HepG2 (cell line): ENCODE results near the gene SMARCA4. TPM values are rescaled to one million over a fixed set of nuclear protein-coding genes. Genes with fewer than 3 reads are reported as not detected.

ENCODE experiments used
- ATAC-seq: fragments of 200-7000 bp; cut with Tn5 transposase; 3 replicates; pipeline ENCODE4 v1.9.1; 2020; ENCODE audit warnings: mild to moderate bottlenecking, moderate library complexity
- BruUV-seq: library from RNA; stranded (reverse); fragments of 400-500 nt; replicated peaks from 2 replicates; lab custom pipeline; 2021; lab: Mats Ljungman, UMichigan
- CTCF ChIA-PET: fragments of 300-600 bp; formaldehyde crosslinking; extraction: SDS; loops from one replicate; lab custom pipeline; 2021; ENCODE audit warnings: low total read pairs, inconsistent platforms, low intra/inter-chr PET ratio; lab: Yijun Ruan, JAX
- POLR2A ChIA-PET: fragments of 350-600 bp; sonication (Branson Sonifier 250); formaldehyde crosslinking; loops from one replicate; lab custom pipeline; 2020; ENCODE audit warnings: antibody characterized with exemption, inconsistent platforms; lab: Yijun Ruan, JAX
- DNase-seq: peaks from one replicate; pipeline ENCODE4 v3.0.0-alpha.2; 2015; ENCODE audit warnings: low spot score
- FAIRE-seq: peaks from 3 replicates; lab custom pipeline; 2011; peaks lifted over from hg19 to GRCh38; lab: Jason Lieb, UNC
- H2AFZ ChIP-seq: one replicate; pipeline ENCODE4 v1.6.1; 2011; ENCODE audit warnings: low read length, inconsistent platforms
- H3K27ac ChIP-seq: fragments of 300-600 bp; 3 replicates; pipeline ENCODE4 v1.8.0; 2011; ENCODE audit warnings: mixed run types, mild to moderate bottlenecking, mixed read lengths, low read length, inconsistent platforms; ENCODE audit not compliant: insufficient read depth; ENCODE audit errors: extremely low read length
- H3K27me3 ChIP-seq, 2 experiments: fragments of 200-600 bp in 1 of 2; 2 replicates in 1 of 2; 3 replicates in 1 of 2; pipeline versions ENCODE4 v1.6.0 to v1.8.0; 2011; ENCODE audit warnings: low read length in 2 of 2, mild to moderate bottlenecking in 2 of 2, moderate library complexity in 2 of 2, inconsistent platforms in 1 of 2; ENCODE audit not compliant: insufficient read depth in 2 of 2, control insufficient read depth in 1 of 2
- H3K36me3 ChIP-seq, 2 experiments: fragments of 200-600 bp in 1 of 2; replicated peaks in 1 of 2; 2 replicates in 1 of 2; 3 replicates in 1 of 2; pipeline versions ENCODE4 v1.5.1 to v1.8.0; 2011; ENCODE audit warnings: low read length in 2 of 2, inconsistent platforms in 1 of 2; ENCODE audit not compliant: insufficient read depth in 2 of 2, control insufficient read depth in 1 of 2
- H3K4me1 ChIP-seq: 2 replicates; pipeline ENCODE4 v1.5.1; 2012; ENCODE audit warnings: low read length, inconsistent platforms; ENCODE audit not compliant: insufficient read depth
- H3K4me2 ChIP-seq: 2 replicates; pipeline ENCODE4 v1.6.0; 2011; ENCODE audit warnings: low read depth, low read length, inconsistent platforms
- H3K4me3 ChIP-seq, 3 experiments: fragments of 200-600 bp in 1 of 3; sonication (generic), shearing (Covaris generic) in 1 of 3; replicated peaks in 1 of 3; 2 replicates each; pipeline ENCODE4 v1.5.1; 2011 to 2016; ENCODE audit warnings: low read length in 3 of 3, inconsistent platforms in 2 of 3, low read depth in 2 of 3, mild to moderate bottlenecking in 2 of 3, control low read depth in 1 of 3, mixed read lengths in 1 of 3; ENCODE audit not compliant: insufficient read depth in 1 of 3
- H3K79me2 ChIP-seq: one replicate; pipeline ENCODE4 v1.6.1; 2011; ENCODE audit warnings: low read length, inconsistent platforms; ENCODE audit not compliant: insufficient read depth
- H3K9ac ChIP-seq: 2 replicates; pipeline ENCODE4 v1.6.0; 2011; ENCODE audit warnings: mild to moderate bottlenecking, low read depth, low read length, inconsistent platforms; ENCODE audit not compliant: insufficient read depth
- H3K9me3 ChIP-seq: 2 replicates; pipeline ENCODE4 v1.5.1; 2012; ENCODE audit warnings: mild to moderate bottlenecking, low read length
- H4K20me1 ChIP-seq: 2 replicates; pipeline ENCODE4 v1.6.0; 2011; ENCODE audit warnings: inconsistent platforms, mild to moderate bottlenecking, low read length, moderate library complexity; ENCODE audit not compliant: insufficient read depth
- CREBL2 ChIP-seq: sonication (generic); formaldehyde crosslinking; IDR thresholded peaks from 2 replicates; pipeline ENCODE4 v1.8.1; 2023; ENCODE audit warnings: missing genetic modification reagents, mild to moderate bottlenecking, borderline replicate concordance
- DR1 ChIP-seq: sonication (generic); formaldehyde crosslinking; IDR thresholded peaks from 2 replicates; pipeline ENCODE4 v1.8.0; 2021; ENCODE audit warnings: mild to moderate bottlenecking, missing genetic modification reagents, inconsistent platforms
- KIAA2018 ChIP-seq: sonication (generic); formaldehyde crosslinking; IDR thresholded peaks from 2 replicates; pipeline ENCODE4 v1.5.0; 2020; ENCODE audit warnings: mild to moderate bottlenecking, missing genetic modification reagents, borderline replicate concordance
- ZMYM3 ChIP-seq: sonication (generic); formaldehyde crosslinking; IDR thresholded peaks from 2 replicates; pipeline ENCODE4 v1.5.1; 2020; ENCODE audit warnings: mild to moderate bottlenecking, missing genetic modification reagents
- ZNF24 ChIP-seq: fragments of 450-650 bp; IDR thresholded peaks from 2 replicates; pipeline ENCODE4 v1.6.1; 2017; ENCODE audit warnings: antibody characterized with exemption, mild to moderate bottlenecking
- WGBS: methylation state at CpG from one replicate; pipeline ENCODE4 v1.1.6; 2017; ENCODE audit warnings: low lambda C conversion rate; 5-methylcytosine and 5-hydroxymethylcytosine counted together
- in situ Hi-C: cut with HindIII; loops from 2 replicates; pipeline ENCODE4 v1.10.0; 2017; ENCODE audit warnings: low pct_unique_long_range_greater_than_20kb; ENCODE audit not compliant: extremely low pct_ligation_motif_present
- intact Hi-C: fragments of 100-400 bp; cut with micrococcal nuclease; formaldehyde crosslinking; loops from one replicate; pipeline ENCODE4 v1.10.0; 2022; ENCODE audit not compliant: unreplicated experiment
- polyA plus RNA-seq, 8 experiments: library from polyadenylated mRNA; depleted of rRNA in 3 of 8; stranded (reverse) in 7 of 8; unstranded in 1 of 8; fragments of >200 nt; fragmentation: Illumina TruSeq in 4 of 8; extraction: Trizol in 4 of 8; gene quantifications; 2 replicates each; pipeline versions ENCODE4 v1.2.1 to v1.2.3, GENCODE V29; 2011 to 2016; ENCODE audit warnings: low read depth in 4 of 8, missing spikeins in 1 of 8, mixed read lengths in 1 of 8; ENCODE audit not compliant: insufficient read depth in 1 of 8
- total RNA-seq, 5 experiments: library from RNA; depleted of rRNA; stranded (reverse); fragments of >200 nt; fragmentation: Illumina TruSeq; extraction: Trizol; gene quantifications; 2 replicates each; pipeline ENCODE4 v1.2.3, GENCODE V29; 2016; ENCODE audit warnings: low read depth in 1 of 5

SMARCA4 gene
- total and polyA plus RNA-seq, 2 of the 13 experiments (the other 11 are each of a cell fraction or from before 2014, with no cell fraction given) = 25.4 to 45.9 TPM

DNA sequence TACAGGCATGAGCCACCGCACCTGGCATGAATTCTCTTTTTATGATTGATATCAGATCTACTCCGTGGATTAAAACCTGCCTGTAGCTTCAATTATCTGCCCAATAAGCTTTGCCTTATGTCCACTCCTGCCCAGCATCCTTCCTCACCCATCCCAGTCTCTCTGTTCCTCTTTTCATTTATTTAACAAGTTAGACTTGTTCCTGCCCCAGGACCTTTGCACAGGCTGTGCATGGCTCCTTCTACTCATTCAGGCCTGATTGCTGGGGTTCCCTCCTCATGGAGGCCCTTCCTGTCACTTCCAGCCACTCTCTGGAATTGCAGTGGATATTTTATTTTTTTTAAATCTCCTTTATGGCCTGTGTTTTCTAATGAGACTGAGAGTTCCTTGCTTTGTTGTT, 27.6 kb downstream of the SMARCA4 start:
- H4K20me1 ChIP-seq = 0 out of 2 replicates have a peak, but pooled peaks cover 5% of the 10 kb centered on the region
- H3K9me3 ChIP-seq = no peaks in the 10 kb centered on the region
- H3K27ac ChIP-seq = no peak overlapping the region
- no peak for TF ChIP-seq KIAA2018 (CRISPR knock-in tag)
- no peak for TF ChIP-seq ZNF24
- TF ChIP-seq CREBL2 (CRISPR knock-in tag) = no peak
- 0 out of 2 replicates have a peak, but pooled peaks have one; percentile 40 for TF ChIP-seq ZMYM3 (CRISPR knock-in tag)
- no peak for TF ChIP-seq DR1 (CRISPR knock-in tag)
- TF ChIP-seq, all 625 proteins: peak for 1
- H3K27me3 ChIP-seq = no peaks in the 10 kb centered on the region
- H3K79me2 ChIP-seq = peaks cover 4% of the 10 kb centered on the region
- ATAC-seq = no peak
- no peak overlapping the region for H3K4me3 ChIP-seq
- H3K9ac ChIP-seq = no peak overlapping the region
- no peak for FAIRE-seq
- no peak overlapping the region for H3K4me2 ChIP-seq
- in situ Hi-C loops = no loop called here
- no TSS peak for BruUV-seq
- intact Hi-C loops = no loop called here
- CTCF ChIA-PET = no interaction called here
- WGBS = 98% methylated on average over 2 of the region's 2 CpGs
- POLR2A ChIA-PET = no interaction called here
- no peaks in the 10 kb centered on the region for H3K4me1 ChIP-seq
- H2AFZ ChIP-seq = no peak overlapping the region
- peaks cover 35 to 72% of the 10 kb centered on the region in 2 experiments for H3K36me3 ChIP-seq
- no peak for DNase-seq
